22Rv1 (cell line): ENCODE data around the gene SYNE2.

ENCODE experiments used
- CTCF ChIP-seq: fragments of 450-650 bp; IDR thresholded peaks from 2 replicates; pipeline ENCODE4 v1.5.1; 2017; ENCODE audit warnings: mild to moderate bottlenecking
- ZFX ChIP-seq: fragments of 450-650 bp; IDR thresholded peaks from 2 replicates; pipeline ENCODE4 v1.6.1; 2017; ENCODE audit warnings: antibody characterized with exemption, borderline replicate concordance

GRCh38 chr14:63843796-63844195, 9.0 kb upstream of the SYNE2 start:
- TF ChIP-seq CTCF (no peak), ZFX (no peak)
